ENCODE data around the gene TCEAL3. TPM values are rescaled to one million over a fixed set of nuclear protein-coding genes. Genes with fewer than 3 reads are reported as not detected.
"Not testable (repeated sequence)": the region's sequence is repeated elsewhere in the genome, so short reads cannot be mapped to it uniquely, and the experiment has no call there.

The TCEAL3 gene
- total RNA-seq, 1 experiment from 2014 or later, result 26.0 TPM

DNA sequence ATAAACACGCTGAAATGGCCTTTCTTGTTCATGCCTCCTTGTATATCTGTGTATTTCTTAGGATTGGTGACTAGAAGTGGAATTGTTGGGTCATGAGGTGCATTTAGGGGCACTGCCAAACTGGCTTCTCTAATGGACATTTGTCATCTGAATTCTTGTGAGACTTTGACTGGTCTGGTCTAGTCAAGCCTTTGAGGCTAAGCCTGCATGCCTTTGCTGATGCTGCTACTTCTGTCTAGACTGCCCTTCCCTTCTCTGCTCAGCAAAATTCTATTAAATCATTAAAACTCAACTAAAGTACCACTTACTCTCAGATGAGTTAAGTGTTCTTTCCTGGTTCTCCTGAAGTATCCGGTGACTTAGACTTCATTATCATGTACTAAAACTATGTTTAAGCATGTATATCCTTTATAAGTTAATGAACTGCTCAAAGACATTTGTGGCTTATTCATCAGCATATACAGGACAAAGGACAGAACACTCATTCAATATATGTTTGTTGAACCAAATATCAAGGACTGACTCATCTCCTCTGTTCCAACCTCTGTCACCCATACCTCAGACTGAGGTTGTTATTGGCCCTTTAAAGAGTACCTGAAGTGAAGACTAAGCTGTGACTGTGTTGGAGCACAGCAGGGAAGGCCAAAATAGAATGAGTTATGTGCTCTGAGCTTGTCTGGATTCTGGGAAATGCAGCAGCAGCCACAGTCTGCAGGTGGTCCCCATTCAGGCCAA is 30.0 kb downstream of the TCEAL3 start:
- Histone ChIP-seq H3K27me3 (no peaks in the 10 kb centered on the region), H3K4me1 (peaks cover 2% of the 10 kb centered on the region; the same call in 1 of the 2 replicates), H3K27ac (no peak overlapping the region), H3K36me3 (no peaks in the 10 kb centered on the region), H3K9me3 (replicated peaks) (no peaks in the 10 kb centered on the region), H3K4me3 (no peak overlapping the region)
- DNase-seq, result no peak

DNA sequence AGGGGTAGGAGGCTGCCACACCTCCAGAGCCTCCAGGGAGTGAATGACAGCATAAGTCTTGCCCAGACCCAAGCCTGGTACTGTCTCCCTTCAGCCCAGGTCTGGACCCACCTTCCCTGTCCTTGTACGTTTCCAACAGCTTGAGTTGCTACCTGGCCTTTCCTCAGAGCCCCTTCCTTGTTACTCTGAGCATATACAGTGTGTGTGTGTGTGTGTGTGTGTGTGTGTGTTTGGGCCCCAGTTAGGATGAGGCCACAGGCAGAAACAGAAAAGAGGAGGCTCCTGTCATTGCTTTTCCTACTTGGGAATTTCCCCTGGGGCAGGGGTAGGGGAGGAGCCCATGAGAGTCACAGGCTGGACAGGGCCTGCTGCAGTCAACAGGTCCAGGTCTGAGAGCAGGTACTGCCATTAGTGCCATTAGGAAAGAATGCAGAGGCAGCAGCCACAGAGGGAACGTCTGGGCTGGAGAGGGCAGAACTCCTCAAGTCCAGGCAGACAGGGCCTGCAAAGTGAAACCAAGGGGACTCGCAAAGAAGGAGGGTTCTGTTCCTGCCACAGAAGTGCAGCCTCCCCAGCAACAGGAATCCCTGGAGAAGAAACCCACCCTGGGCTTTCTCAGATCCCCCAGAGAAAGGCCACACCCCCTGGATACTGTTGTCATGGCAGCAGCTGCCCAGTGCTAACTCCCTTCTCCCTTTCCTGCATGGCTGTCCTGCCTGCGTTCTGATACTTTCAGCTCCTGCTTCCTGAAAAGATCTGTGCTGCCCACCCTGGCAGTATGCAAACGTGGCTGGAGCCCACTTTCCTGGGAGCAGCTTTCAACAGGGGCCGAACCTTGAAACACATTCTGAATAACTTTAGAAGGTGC is 30.9 kb downstream of the TCEAL3 start:
- H3K4me3 ChIP-seq; H3K27ac ChIP-seq; H3K36me3 ChIP-seq; H3K4me1 ChIP-seq; H3K27me3 ChIP-seq; H3K9me3 ChIP-seq (replicated peaks): not testable (repeated sequence)
- DNase-seq, result peak; percentile 61 to 67

DNA sequence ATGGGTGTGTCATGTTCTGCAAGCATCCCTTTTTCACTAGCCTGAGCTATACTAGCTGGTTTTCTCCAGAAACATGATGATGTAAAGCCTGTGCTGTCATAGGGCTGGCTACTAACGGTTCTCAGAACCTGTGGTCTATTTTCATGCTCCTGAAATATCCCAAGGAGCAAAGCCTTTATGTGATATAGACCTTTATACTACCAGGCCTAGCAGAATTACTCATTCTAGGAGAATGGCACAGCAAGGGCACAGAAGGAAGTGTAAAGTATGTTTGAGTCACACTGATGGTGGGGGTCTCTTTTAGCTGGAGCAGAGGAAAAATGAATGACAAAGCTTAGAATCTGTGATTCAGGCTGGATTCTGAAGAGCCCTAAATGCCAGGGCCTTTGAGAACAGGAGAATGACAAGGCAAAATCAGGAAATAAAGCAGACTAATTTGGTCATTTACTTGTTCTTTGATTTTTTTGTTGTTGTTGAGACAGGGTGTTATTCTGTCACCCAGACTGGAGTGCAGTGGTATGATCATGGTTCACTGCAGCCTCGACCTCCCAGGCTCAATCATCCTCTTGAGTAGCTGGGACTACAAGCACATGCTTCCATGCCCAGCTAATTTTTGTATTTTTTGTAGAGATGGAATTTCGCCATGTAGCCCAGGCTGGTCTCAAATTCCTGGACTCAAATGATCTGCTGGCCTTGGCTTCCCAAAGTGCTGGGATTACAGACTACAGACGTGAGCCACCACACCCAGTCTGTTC is 32.8 kb downstream of the TCEAL3 start:
- no peaks in the 10 kb centered on the region for H3K27me3 ChIP-seq
- H3K4me1 ChIP-seq, result peaks cover 2% of the 10 kb centered on the region; the same call in 1 of the 2 replicates
- no peaks in the 10 kb centered on the region for H3K36me3 ChIP-seq
- no peaks in the 10 kb centered on the region for H3K9me3 ChIP-seq (replicated peaks)
- DNase-seq, result no peak
- H3K27ac ChIP-seq, result no peak overlapping the region
- H3K4me3 ChIP-seq, result no peak overlapping the region

- H3K9me3 ChIP-seq (replicated peaks), result no peaks in the 10 kb centered on the region
- no peak for DNase-seq
- H3K27me3 ChIP-seq, result no peaks in the 10 kb centered on the region
- H3K36me3 ChIP-seq, result no peaks in the 10 kb centered on the region
- H3K27ac ChIP-seq, result no peak overlapping the region
- peaks cover under 1% of the 10 kb centered on the region; the same call in 1 of the 2 replicates for H3K4me1 ChIP-seq
- no peak overlapping the region for H3K4me3 ChIP-seq
Measured at GRCh38 chrX:103644125-103644524, 36.4 kb downstream of the TCEAL3 start.

GRCh38 chrX:103647630-103648029 is 39.9 kb downstream of the TCEAL3 start:
- Histone ChIP-seq H3K27me3 (no peaks in the 10 kb centered on the region), H3K4me1 (no peaks in the 10 kb centered on the region), H3K4me3 (no peak overlapping the region), H3K27ac (no peak overlapping the region), H3K9me3 (replicated peaks) (no peaks in the 10 kb centered on the region), H3K36me3 (no peaks in the 10 kb centered on the region)
- DNase-seq, result no peak

- no peaks in the 10 kb centered on the region for H3K27me3 ChIP-seq
- H3K27ac ChIP-seq, result no peak overlapping the region
- no peak for DNase-seq
- H3K4me3 ChIP-seq, result no peak overlapping the region
- H3K9me3 ChIP-seq (replicated peaks), result no peaks in the 10 kb centered on the region; the same call in 1 of the 2 replicates
- H3K36me3 ChIP-seq, result no peaks in the 10 kb centered on the region
- peaks cover 2% of the 10 kb centered on the region; the same call in 1 of the 2 replicates for H3K4me1 ChIP-seq
Measured at GRCh38 chrX:103651151-103651773, 43.5 kb downstream of the TCEAL3 start.

DNA sequence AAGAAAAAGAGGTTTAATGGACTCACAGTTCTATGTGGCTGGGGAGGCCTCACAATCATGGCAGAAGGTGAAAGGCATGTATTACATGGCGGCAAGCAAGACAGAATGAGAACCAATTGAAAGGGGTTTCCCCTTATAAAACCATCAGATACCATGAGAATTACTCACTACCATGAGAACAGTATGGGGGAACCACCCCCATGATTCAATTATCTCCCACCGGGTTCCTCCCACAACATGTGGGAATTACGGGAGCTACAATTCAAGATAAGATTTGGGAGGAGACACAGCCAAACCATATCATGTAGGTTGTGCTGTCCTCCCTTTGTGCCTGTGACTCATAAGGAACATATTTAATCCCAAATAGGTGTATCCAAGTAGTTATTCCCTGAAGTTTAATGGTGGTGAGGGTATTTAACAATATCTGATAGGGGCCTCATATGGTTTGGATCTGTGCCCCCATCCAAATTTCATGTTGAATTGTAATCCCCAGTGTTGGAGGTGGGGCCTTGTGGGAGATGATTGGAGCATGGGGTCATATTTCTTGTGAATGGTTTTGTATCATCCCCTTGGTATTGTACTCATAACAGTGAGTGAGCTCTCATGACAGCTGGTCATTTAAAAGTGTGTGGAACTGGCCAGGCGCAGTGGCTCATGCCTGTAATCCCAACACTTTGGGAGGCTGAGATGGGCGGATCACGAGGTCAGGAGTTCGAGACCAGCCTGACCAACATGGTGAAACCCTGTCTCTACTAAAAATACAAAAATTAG is 47.7 kb downstream of the TCEAL3 start:
- not testable (repeated sequence) for H3K4me3 ChIP-seq; H3K9me3 ChIP-seq (replicated peaks); H3K27me3 ChIP-seq; H3K27ac ChIP-seq; H3K36me3 ChIP-seq
- DNase-seq, result peak in 1 of 2 experiments; percentile 20
- peaks cover 10% of the 10 kb centered on the region for H3K4me1 ChIP-seq

DNA sequence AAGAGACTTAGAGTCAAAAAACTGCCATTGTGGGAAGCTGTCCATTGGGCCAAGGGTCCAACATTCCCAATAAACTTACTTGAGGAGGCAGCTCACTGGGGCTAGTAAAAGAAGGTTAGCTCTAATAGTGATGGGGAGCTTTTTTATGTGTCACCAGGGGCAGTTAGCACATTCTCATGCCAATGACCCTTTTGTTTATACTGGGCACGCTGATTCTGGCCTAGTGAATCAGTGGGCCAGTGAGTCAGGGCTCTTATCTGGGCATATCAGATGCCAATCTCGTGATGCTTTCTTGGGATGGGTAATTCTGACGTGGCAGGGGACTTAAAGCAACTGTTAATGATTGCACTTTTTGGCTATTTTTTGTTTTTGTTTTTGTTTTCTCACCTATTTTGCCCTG is 48.9 kb downstream of the TCEAL3 start:
- no peak overlapping the region for H3K4me3 ChIP-seq
- no peaks in the 10 kb centered on the region; the same call in 1 of the 2 replicates for H3K9me3 ChIP-seq (replicated peaks)
- H3K27ac ChIP-seq, result no peak overlapping the region
- H3K36me3 ChIP-seq, result no peaks in the 10 kb centered on the region
- DNase-seq, result no peak
- H3K27me3 ChIP-seq, result no peaks in the 10 kb centered on the region; the same call in 1 of the 2 replicates
- H3K4me1 ChIP-seq, result peaks cover 10% of the 10 kb centered on the region

GRCh38 chrX:103657066-103657465 is 49.3 kb downstream of the TCEAL3 start:
- peaks cover 10% of the 10 kb centered on the region for H3K4me1 ChIP-seq
- H3K9me3 ChIP-seq (replicated peaks); H3K27me3 ChIP-seq; H3K4me3 ChIP-seq; DNase-seq; H3K27ac ChIP-seq; H3K36me3 ChIP-seq: not testable (repeated sequence)

DNA sequence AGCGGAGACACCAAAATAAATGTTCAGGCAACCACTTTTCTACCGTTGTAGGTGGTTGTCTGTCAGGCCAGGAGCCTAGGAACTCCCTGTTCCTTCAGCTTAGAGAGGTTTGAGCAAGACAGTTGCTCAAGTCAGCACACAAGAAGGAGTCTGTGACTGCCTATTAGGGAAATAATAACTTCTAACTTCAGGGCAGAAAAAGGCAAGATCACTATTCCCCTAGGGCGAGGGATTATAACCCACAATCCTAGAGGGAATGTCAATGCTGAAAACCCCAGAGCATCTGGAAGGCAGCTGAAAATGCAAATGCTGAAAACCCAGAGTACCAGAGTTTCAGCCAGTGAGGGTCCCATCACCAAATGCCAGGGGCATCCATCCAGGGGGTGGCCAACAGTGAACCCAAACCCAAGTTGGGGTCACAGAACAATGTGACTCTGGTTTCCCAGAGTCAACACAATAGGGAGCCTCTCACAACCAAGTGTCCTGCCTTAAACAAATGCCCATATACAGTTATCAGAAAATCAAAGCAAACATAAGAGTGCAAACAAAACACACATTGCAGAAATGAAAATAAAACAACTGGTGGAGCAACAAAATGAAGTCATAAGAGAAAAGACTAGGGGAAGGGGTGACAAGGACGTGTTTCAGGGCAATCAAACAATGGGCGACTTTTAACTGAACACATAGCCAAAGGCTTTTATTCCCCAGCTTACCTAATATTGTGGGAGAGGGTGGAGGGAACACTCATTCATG is 51.1 kb downstream of the TCEAL3 start:
- H3K9me3 ChIP-seq (replicated peaks), result no peaks in the 10 kb centered on the region; the same call in 1 of the 2 replicates
- peak in 1 of 2 experiments; percentile 20 for DNase-seq
- no peak overlapping the region for H3K27ac ChIP-seq
- H3K4me1 ChIP-seq, result peaks cover 10% of the 10 kb centered on the region
- no peaks in the 10 kb centered on the region; the same call in 1 of the 2 replicates for H3K27me3 ChIP-seq
- H3K4me3 ChIP-seq, result no peak overlapping the region
- H3K36me3 ChIP-seq, result no peaks in the 10 kb centered on the region

GRCh38 chrX:103659460-103659859 is 51.7 kb downstream of the TCEAL3 start:
- H3K27me3 ChIP-seq; H3K27ac ChIP-seq; DNase-seq; H3K36me3 ChIP-seq; H3K9me3 ChIP-seq (replicated peaks); H3K4me3 ChIP-seq: not testable (repeated sequence)
- H3K4me1 ChIP-seq, result peaks cover 10% of the 10 kb centered on the region
